Measurements from ENCODE around the gene NAT16. TPM values are rescaled to one million over a fixed set of nuclear protein-coding genes. Genes with fewer than 3 reads are reported as not detected.
A peak's percentile ranks its signal among the peaks of the same experiment; 100 is the strongest.

NAT16 gene
- total RNA-seq, 1 donor, result not detected

DNA sequence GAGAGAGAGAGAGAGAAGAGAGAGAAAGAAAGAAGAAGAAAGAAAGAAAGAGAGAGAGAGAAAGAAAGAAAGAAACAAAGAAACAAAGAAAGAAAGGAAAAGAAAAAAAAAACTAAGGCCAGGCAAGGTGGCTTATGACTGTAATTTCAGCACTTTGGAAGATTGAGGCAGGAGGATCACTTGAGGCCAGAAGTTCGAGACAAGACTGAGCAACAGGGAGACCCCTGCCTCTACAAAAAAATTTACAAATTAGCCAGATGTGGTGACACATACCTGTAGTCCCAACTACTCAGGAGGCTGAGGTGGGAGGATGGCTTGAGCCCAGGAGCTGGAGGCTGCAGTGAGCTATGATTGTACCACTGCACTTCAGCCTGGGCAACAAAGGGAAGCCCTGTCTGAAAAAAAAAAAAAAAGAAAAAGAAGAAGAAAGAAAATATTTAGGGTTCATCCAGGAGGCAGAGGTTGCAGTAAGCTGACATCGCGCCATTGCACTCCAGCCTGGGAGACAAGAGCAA is 50.4 kb downstream of the NAT16 start:
- TF ChIP-seq, protein P1, sequence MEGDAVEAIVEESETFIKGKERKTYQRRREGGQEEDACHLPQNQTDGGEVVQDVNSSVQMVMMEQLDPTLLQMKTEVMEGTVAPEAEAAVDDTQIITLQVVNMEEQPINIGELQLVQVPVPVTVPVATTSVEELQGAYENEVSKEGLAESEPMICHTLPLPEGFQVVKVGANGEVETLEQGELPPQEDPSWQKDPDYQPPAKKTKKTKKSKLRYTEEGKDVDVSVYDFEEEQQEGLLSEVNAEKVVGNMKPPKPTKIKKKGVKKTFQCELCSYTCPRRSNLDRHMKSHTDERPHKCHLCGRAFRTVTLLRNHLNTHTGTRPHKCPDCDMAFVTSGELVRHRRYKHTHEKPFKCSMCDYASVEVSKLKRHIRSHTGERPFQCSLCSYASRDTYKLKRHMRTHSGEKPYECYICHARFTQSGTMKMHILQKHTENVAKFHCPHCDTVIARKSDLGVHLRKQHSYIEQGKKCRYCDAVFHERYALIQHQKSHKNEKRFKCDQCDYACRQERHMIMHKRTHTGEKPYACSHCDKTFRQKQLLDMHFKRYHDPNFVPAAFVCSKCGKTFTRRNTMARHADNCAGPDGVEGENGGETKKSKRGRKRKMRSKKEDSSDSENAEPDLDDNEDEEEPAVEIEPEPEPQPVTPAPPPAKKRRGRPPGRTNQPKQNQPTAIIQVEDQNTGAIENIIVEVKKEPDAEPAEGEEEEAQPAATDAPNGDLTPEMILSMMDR (IDR thresholded peaks at IDR 0.05; ENCODE audit: insufficient read depth, low read length), result no peak
- no peak for DNase-seq (ENCODE audit: low read depth)
- peak overlapping the region; percentile 35 for H3K4me3 ChIP-seq (ENCODE audit: low read depth, low read length)

DNA sequence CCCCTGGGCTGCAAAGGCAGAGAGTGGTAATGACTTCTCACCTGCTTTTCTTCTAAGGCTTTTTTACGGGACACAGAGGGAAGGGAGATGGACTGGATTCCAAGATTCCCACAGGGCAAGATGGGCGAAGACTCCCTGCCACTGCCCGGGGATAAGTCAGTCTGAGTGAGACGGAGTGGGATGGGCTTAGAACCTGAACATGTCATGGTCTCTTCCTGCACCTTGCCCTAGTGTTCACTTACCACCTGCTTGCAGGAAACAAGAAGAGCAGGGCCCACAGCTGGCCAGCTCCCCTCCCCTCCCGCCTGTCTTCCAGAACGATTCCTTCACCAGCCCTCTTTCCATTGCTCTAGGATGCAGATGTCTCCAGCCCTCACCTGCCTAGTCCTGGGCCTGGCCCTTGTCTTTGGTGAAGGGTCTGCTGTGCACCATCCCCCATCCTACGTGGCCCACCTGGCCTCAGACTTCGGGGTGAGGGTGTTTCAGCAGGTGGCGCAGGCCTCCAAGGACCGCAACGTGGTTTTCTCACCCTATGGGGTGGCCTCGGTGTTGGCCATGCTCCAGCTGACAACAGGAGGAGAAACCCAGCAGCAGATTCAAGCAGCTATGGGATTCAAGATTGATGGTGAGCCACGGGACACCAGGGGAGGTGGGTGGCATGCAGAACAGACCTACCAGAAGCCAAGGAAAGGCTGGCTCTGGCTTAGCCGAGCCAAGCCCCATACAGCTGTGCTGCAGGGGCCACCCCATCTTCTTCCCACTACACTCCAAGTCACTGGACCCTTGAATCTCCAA is 51.9 kb downstream of the NAT16 start:
- TF ChIP-seq, protein P1 (IDR thresholded peaks at IDR 0.05; ENCODE audit: insufficient read depth, low read length), result no peak
- H3K4me3 ChIP-seq (ENCODE audit: low read depth, low read length), result peak overlapping the region; percentile 86
- peak; percentile 32 for DNase-seq (ENCODE audit: low read depth)

DNA sequence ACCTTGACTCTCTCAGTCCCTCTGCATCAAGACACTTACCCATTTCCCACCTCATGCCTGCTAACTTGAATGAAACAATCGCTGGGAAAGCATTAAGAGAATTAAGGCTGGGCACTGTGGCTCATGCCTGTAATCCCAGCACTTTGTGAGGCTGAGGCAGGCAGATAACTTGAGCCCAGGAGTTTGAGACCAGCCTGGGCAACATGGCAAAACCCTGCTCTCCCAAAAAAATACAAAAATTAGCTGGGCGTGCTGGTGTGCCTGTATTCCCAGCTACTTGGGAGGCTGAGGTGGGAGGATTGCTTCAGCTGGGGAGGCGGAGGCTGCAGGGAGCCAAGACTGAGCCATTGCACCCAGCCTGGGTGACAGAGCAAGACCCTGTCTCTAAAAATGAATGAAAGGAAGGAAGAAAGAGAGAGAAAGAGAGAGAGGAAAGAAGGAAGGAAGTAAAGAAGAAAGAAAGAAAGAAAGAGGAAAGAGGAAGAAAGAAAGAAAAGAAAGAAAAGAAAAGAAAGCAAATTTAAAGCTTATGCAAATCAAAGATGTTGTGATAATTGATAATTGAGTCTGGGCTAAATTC is 52.5 kb downstream of the NAT16 start:
- peak; percentile 45 for DNase-seq (ENCODE audit: low read depth)
- TF ChIP-seq, protein P1 (IDR thresholded peaks at IDR 0.05; ENCODE audit: insufficient read depth, low read length), result no peak
- peak overlapping the region; percentile 86 for H3K4me3 ChIP-seq (ENCODE audit: low read depth, low read length)

DNA sequence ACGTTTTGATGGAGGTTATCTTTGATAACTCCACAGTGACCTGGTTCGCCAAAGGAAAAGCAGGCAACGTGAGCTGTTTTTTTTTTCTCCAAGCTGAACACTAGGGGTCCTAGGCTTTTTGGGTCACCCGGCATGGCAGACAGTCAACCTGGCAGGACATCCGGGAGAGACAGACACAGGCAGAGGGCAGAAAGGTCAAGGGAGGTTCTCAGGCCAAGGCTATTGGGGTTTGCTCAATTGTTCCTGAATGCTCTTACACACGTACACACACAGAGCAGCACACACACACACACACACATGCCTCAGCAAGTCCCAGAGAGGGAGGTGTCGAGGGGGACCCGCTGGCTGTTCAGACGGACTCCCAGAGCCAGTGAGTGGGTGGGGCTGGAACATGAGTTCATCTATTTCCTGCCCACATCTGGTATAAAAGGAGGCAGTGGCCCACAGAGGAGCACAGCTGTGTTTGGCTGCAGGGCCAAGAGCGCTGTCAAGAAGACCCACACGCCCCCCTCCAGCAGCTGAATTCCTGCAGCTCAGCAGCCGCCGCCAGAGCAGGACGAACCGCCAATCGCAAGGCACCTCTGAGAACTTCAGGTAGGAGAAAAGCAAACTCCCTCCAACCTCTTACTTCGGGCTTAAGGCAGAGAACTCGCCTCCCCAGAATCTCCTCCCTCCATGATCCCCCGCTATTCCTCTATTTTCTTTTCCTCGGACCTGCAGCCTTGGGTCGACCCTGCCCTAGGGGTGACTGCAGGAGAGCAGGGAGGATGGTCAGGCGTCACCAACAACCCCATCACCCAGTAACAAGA is 53.2 kb downstream of the NAT16 start, which contains the start of gene SERPINE1:
Gene SERPINE1, plus strand, starts transcription at position 454 of the 809 bp plus-strand sequence. CDS start 1,290 bp downstream, outside the sequence.
- TF ChIP-seq, protein P1 (IDR thresholded peaks at IDR 0.05; ENCODE audit: insufficient read depth, low read length), result peak; percentile 50
- DNase-seq (ENCODE audit: low read depth), result peak; percentile 100
- H3K4me3 ChIP-seq (ENCODE audit: low read depth, low read length), result peak within 1 kb of the TSS; percentile 86

DNA sequence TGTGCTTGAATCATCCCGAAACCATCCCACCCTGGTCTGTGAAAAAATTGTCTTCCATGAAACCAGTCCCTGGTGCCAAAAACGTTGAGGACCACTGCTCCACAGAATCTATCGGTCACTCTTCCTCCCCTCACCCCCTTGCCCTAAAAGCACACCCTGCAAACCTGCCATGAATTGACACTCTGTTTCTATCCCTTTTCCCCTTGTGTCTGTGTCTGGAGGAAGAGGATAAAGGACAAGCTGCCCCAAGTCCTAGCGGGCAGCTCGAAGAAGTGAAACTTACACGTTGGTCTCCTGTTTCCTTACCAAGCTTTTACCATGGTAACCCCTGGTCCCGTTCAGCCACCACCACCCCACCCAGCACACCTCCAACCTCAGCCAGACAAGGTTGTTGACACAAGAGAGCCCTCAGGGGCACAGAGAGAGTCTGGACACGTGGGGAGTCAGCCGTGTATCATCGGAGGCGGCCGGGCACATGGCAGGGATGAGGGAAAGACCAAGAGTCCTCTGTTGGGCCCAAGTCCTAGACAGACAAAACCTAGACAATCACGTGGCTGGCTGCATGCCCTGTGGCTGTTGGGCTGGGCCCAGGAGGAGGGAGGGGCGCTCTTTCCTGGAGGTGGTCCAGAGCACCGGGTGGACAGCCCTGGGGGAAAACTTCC is 54.0 kb downstream of the NAT16 start:
- TF ChIP-seq, protein P1 (IDR thresholded peaks at IDR 0.05; ENCODE audit: insufficient read depth, low read length), result no peak
- no peak overlapping the region for H3K4me3 ChIP-seq (ENCODE audit: low read depth, low read length)
- peak; percentile 88 for DNase-seq (ENCODE audit: low read depth)
